GM19463 (cell line): ENCODE measurements around the gene RAI1.
A peak's percentile ranks its signal among the peaks of the same experiment; 100 is the strongest.

Source experiments
- ATAC-seq: cut with Tn5 transposase; IDR thresholded peaks from one replicate; pipeline ENCODE4 v1.9.1; 2021; ENCODE audit warnings: mild to moderate bottlenecking, moderate library complexity; ENCODE audit not compliant: unreplicated experiment

The RAI1 gene

GRCh38 chr17:17762744-17763105 lies 81.5 kb downstream of the RAI1 start:
- no peak for ATAC-seq

- ATAC-seq: no peak
Observed at GRCh38 chr17:17763136-17763535, 81.9 kb downstream of the RAI1 start.

DNA sequence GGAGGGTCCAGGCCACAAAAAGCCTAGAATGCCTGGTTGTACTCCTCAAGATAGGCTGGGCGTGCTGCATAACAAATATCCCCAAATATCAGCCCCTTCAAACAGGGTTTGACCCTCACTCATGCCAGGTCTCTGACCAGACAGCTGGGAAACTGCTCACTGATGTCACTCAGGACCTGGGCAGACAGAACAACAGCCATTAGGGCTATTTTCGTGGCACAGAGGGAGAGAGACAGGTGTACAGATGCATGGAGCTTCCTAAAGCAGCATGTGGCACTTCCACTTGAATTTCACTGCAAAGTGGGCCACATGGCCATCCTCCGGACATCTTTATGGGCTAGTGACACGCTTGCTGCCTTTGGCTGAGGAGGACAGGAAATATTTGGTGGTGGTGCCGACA lies 82.5 kb downstream of the RAI1 start:
- ATAC-seq: no peak

- ATAC-seq: no peak
Observed at GRCh38 chr17:17765359-17766076, 84.3 kb downstream of the RAI1 start.

DNA sequence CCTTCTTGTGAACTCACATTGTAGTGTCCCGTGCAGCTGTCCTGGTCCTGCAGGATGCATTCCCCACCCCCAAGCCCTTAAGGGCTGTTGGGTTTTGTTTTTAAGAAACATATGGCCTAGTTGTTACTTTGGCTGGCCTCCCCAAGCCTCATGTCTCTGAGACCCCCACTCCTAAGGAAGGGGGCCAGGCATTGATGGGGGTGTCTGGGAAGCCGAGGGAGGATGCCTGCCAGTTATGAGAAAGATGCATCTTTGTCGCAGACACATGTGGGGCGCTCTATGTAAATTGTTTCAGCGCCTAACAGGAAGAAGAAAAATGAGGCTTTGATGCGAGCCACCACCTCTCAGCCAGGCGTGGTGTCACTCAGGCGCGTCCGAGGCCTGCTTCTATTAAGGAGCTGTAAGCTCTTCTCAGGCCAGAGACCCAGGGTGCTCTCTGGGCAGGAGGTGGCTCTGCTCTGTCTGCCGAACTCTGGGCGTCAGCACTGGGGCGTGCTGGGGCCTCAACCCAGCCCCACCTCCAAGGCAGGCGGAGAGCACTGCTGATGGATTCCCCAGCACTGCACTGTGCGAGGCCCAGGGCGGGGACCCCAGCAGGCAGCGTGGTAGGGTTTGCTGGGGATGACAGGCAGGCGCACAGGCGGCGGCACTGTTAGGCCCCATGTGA lies 85.0 kb downstream of the RAI1 start:
- ATAC-seq: peak; percentile 51

DNA sequence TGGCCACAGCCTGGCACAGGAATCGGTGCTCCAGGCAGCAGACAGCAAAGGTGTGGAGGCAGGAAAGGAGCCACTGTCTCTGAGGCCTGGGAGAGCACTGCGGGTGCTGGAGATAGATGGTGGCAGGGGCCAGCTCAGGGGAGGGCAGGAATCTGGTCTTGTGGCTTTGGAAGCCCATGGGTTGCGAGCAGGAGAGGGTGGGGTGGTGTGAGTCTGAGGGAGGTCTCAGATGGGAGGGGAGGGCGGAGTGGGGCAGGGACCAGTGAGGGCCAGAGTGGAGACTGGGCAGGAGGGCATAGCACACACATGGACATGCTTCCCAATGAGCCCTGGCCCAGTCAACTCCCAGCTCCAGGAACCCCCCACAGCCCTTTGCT lies 85.5 kb downstream of the RAI1 start:
- no peak for ATAC-seq

- no peak for ATAC-seq
Observed at GRCh38 chr17:17767154-17767869, 86.1 kb downstream of the RAI1 start.

- ATAC-seq: no peak
Observed at GRCh38 chr17:17767887-17768418, 86.7 kb downstream of the RAI1 start.

DNA sequence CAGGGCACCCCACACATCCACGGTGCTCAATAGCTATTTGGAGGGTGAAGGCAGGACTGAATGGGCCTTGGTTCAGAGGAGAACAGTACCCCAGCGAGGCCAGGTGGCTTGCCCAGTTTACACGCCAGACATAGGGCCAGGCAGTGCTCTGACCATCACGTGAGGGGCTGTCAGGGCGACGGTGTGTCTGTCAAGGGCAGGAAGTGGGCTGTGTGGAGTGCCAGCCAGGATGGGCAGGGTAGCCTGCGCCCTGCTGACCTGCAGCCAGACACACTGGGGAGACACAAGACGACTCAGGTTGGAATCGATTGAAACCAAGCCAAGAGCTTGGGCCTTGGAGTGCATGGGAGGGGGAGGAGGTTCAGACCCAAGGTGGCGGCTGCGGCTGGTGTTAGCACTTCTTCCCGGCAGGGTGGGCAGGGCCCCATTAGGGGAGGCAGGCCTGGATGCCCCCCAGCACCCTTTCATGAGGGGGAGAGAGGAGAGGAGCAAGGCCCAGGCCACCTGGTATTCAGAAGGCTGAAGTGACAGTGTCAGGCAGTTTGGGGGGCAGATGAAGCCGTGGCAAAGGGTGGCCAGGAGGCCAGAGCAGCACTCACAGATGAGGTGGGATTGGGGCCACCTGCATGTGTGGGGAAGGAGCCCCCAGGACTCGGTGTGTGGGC lies 87.3 kb downstream of the RAI1 start:
- ATAC-seq: no peak

GRCh38 chr17:17769869-17770631 lies 88.8 kb downstream of the RAI1 start:
- no peak for ATAC-seq

- no peak for ATAC-seq
Observed at GRCh38 chr17:17770632-17771044, 89.4 kb downstream of the RAI1 start.

DNA sequence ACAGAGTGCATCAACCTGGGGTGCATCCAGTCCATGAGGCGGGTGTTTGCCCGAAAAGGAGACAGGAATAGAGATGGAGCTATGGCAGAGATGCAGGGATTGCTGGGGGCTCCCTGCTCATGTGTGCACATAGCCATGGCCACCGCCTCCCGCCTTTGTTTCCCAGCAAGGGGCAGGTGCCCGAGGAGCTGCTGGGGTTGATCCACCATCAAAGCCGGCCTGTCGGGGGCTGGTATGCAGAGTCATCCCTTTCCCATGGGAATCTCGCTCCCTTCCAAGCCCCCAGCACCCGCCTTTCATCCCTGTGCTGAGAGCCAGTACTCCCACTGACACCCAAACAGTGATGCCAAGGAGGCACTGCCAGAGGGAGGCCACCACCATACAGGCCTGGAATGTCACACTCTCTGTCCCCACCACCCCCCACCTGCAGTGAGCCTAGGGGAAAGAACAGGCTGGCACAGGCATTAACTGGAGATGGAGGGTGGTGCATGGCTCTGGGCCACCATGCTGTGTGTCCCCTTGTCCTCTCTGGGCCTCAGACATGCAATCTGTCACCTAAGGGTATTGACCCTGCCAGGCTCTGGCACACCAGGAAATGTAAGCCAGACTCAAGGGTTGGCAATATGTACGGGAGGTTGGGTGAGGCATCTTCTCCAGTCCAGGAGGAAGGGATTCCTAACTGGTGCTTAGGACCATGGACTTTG lies 90.4 kb downstream of the RAI1 start:
- no peak for ATAC-seq

DNA sequence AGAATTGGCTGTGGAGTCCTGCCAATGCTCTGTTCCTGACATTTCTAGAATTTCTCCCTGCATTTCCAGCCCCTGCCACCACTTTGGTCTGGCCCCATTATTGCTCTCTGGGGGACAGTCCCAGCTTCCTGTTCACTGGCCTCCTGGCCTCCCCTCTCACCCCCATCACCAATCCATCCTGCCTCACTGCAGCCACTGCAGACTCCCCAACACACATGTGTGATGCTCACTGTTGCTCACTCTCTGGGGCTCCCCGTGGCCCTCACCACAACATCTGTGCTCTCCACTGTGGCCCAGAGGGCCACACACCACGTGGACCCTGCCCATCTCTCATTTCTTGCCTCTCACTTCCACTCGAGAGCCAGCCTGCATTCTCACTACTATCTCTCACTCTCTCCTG lies 91.0 kb downstream of the RAI1 start:
- ATAC-seq: no peak

DNA sequence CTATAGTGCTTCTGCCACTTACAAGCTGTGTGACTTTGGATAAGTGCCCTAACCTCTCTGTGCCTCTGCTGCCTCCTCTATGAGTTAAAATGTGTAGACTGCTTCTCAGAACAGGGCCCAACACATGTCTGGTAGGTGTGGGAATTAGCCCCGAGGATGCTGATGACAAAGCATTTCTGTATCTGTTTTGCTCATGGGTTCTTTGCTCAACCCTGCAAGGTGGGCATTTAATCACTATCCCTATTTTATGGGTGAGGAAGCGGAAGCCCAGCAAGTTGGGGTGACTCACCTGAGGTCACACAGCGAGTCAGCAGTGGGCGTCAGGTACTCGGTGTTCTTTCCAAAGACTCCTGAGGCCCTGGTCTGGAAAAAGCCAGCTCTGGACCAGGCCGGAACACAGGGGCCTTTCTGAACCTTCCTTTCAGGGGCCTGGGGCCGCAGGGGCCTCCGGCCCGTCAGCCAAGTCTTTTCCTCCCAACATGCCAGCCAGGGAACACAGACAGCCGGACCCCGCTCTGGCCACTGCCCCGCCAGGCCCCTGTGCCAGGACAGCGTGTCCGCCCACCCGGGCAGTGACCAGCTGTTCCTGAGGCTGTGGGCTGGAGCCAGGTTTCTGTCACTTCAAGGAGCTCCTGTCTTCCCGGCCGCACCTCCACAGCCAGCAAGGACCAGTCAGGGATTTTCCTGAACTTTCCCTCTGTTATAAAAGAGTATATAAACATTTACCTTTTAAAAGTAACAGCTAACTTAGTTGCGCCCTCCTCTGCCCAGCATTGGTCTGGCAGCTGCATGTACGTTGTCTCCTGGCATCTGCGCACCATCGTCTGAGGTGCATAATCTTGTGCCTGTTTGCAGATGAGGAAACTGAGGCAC lies 93.0 kb downstream of the RAI1 start:
- no peak for ATAC-seq

DNA sequence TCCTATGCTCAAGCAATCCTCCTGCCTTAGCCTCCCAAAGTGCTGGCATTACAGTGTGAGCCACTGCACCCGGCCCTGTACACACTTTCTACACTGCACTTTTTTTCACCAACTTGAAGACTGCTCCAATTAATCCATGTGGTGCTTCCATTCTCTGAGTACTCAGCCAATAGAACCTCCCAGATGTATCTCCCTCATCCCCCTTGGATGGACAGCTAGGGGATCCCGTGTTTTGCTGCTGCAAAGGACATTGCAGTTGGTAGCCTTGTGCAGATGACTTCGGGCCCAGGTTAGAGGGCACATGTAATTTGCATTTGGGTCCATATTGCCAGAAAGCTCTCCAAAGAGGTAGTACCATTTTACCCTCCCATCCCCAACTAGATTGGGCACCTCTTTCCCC lies 95.6 kb downstream of the RAI1 start:
- ATAC-seq: no peak

DNA sequence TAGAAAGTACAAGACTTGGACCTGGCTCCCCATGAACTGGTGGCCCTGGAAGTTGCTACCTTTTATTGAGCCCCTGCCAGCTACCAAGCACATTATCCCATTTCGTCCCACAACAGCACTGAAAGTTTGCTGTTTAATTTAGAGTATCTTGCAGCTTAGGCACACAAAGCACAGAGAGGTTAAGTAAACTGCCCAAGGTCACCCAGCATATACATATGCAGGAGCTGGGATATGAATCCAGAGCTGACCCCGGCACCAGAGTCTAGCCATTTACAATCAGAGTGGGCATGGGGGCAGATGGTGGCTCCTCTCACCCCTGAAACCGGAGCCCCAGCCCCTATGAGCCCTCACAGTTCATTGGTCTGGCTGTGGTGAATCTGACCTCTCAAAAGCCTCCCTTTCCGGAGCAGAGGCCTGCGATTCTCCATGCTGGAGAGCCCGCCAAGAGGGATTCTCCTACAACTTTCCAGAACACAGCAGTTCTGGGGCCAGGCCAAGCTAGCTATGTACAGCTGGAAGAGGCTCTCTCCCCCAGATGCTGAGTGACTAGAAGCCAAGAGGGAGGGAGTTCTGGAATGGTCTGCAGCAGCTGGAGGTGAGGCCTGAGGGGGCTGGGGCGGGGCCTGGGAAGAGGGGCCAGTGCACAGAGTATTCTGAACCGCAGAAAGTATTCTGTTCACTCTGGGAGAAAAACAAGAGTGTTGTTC lies 97.2 kb downstream of the RAI1 start:
- ATAC-seq: no peak

DNA sequence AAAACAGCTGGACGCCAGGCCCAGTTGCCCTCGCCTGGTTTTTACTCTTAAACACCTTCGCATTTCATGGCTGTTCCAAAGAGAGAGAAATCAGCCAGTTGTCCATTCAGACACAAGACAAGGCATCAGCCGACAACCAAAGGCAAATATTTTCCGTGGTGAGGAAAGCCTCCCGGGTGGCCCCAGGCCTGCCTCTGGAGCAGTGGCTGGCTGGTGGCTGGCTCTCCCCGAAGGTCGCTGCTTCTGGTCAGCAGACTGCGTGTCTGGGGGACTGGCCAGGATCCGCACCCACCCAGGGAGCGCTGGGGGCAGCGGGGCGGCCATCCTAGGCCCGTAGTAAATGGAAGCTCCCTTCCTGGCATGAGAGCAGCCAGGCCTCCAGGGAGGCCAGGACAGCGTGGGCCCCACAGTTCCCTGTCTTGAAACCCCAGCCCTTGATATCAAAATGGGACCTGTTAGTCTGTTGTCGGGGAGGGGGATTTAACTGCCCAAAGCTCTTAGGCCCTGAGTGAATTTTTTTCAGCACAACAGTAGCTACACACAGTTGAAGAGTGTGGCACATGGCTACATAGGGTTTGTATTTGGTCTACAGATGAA lies 97.9 kb downstream of the RAI1 start:
- ATAC-seq: no peak
